Progenitor cell of endocrine pancreas (in vitro differentiated cells): Measurements from ENCODE around the gene EPS15. TPM values are rescaled to one million over a fixed set of nuclear protein-coding genes. Genes with fewer than 3 reads are reported as not detected.
"Not testable (repeated sequence)": the region's sequence is repeated elsewhere in the genome, so short reads cannot be mapped to it uniquely, and the experiment has no call there.

Experiments
- DNase-seq: peaks from one replicate; pipeline ENCODE4 v3.0.0; 2021; ENCODE audit warnings: low spot score; ENCODE audit not compliant: unreplicated experiment
- H3K27ac Mint-ChIP-seq: 2 replicates; pipeline ENCODE4 v1.8.0; 2021; ENCODE audit warnings: mild to moderate bottlenecking, moderate library complexity, mixed read lengths
- H3K27me3 Mint-ChIP-seq: 2 replicates; pipeline ENCODE4 v1.8.0; 2021; ENCODE audit warnings: mixed read lengths
- H3K36me3 Mint-ChIP-seq: 2 replicates; pipeline ENCODE4 v1.8.0; 2022; ENCODE audit warnings: mixed read lengths; ENCODE audit not compliant: insufficient read depth
- H3K4me1 Mint-ChIP-seq: 2 replicates; pipeline ENCODE4 v1.8.0; 2021; ENCODE audit warnings: low read depth, mixed read lengths
- H3K4me3 Mint-ChIP-seq: 2 replicates; pipeline ENCODE4 v1.8.0; 2021; ENCODE audit warnings: low read depth, mild to moderate bottlenecking, moderate library complexity, mixed read lengths
- H3K9me3 Mint-ChIP-seq: 2 replicates; pipeline ENCODE4 v1.8.0; 2021; ENCODE audit warnings: low read depth, mixed read lengths
- CTCF ChIP-seq: fragments of 200-600 bp; sonication (generic); IDR thresholded peaks from one replicate; pipeline ENCODE4 v1.5.0; 2021; ENCODE audit warnings: antibody characterized with exemption, mild to moderate bottlenecking; ENCODE audit not compliant: unreplicated experiment
- total RNA-seq: library from RNA; stranded (reverse); gene quantifications from 2 replicates; pipeline ENCODE4 v1.2.1, GENCODE V29; 2021

Gene EPS15
- total RNA-seq, 1 donor from 2014 or later = 63.8 TPM

- DNase-seq = no peak
- Mint-ChIP-seq H3K36me3 (peaks cover 21% of the 10 kb centered on the region), H3K4me3 (no peak overlapping the region), H3K27ac (no peak overlapping the region), H3K9me3 (peaks cover 3% of the 10 kb centered on the region), H3K4me1 (peaks cover 6% of the 10 kb centered on the region), H3K27me3 (no peaks in the 10 kb centered on the region)
- TF ChIP-seq CTCF = no peak
These were observed 103.1 kb downstream of the EPS15 start for GRCh38 chr1:51415963-51416362.

- H3K4me1 Mint-ChIP-seq = peaks cover 2% of the 10 kb centered on the region
- H3K27me3 Mint-ChIP-seq = no peaks in the 10 kb centered on the region
- DNase-seq = no peak
- peaks cover 17% of the 10 kb centered on the region for H3K36me3 Mint-ChIP-seq
- H3K4me3 Mint-ChIP-seq = no peak overlapping the region
- H3K9me3 Mint-ChIP-seq = peaks cover 3% of the 10 kb centered on the region
- no peak overlapping the region for H3K27ac Mint-ChIP-seq
- no peak for TF ChIP-seq CTCF
These were observed 104.3 kb downstream of the EPS15 start for GRCh38 chr1:51414811-51415210.

GRCh38 chr1:51411820-51412219 is 107.2 kb downstream of the EPS15 start:
- H3K4me3 Mint-ChIP-seq = peak overlapping the region; percentile 14
- not testable (repeated sequence) for DNase-seq, H3K27me3 Mint-ChIP-seq, H3K4me1 Mint-ChIP-seq, H3K27ac Mint-ChIP-seq, H3K9me3 Mint-ChIP-seq
- H3K36me3 Mint-ChIP-seq = peaks cover 21% of the 10 kb centered on the region

- H3K4me3 Mint-ChIP-seq = no peak overlapping the region
- H3K9me3 Mint-ChIP-seq = peaks cover 3% of the 10 kb centered on the region
- H3K27ac Mint-ChIP-seq = no peak overlapping the region
- no peak for DNase-seq
- no peaks in the 10 kb centered on the region for H3K27me3 Mint-ChIP-seq
- peaks cover 2% of the 10 kb centered on the region for H3K4me1 Mint-ChIP-seq
- peaks cover 24% of the 10 kb centered on the region for H3K36me3 Mint-ChIP-seq
- no peak for TF ChIP-seq CTCF
These were observed 108.3 kb downstream of the EPS15 start for GRCh38 chr1:51410568-51411460.

GRCh38 chr1:51409755-51410541 is 109.1 kb downstream of the EPS15 start:
- H3K36me3 Mint-ChIP-seq = peaks cover 28% of the 10 kb centered on the region
- H3K27me3 Mint-ChIP-seq = not testable (repeated sequence)

GRCh38 chr1:51392241-51392640 is 126.8 kb downstream of the EPS15 start:
- H3K4me3 Mint-ChIP-seq = no peak overlapping the region
- peaks cover 26% of the 10 kb centered on the region for H3K36me3 Mint-ChIP-seq
- H3K9me3 Mint-ChIP-seq = peaks cover 9% of the 10 kb centered on the region
- H3K27me3 Mint-ChIP-seq = no peaks in the 10 kb centered on the region
- H3K4me1 Mint-ChIP-seq = no peaks in the 10 kb centered on the region
- TF ChIP-seq CTCF = no peak
- no peak overlapping the region for H3K27ac Mint-ChIP-seq
- DNase-seq = no peak

More at GRCh38 chr1:51409755-51410541, 109.1 kb downstream of the EPS15 start:
- H3K27ac Mint-ChIP-seq, H3K9me3 Mint-ChIP-seq, DNase-seq, H3K4me1 Mint-ChIP-seq, H3K4me3 Mint-ChIP-seq: not testable (repeated sequence)

- Mint-ChIP-seq H3K9me3 (peaks cover 22% of the 10 kb centered on the region), H3K36me3 (peaks cover 40% of the 10 kb centered on the region)
- H3K4me1 Mint-ChIP-seq, H3K27ac Mint-ChIP-seq, H3K4me3 Mint-ChIP-seq, H3K27me3 Mint-ChIP-seq, DNase-seq: not testable (repeated sequence)
These were observed 128.4 kb downstream of the EPS15 start for GRCh38 chr1:51390641-51391040.

- Mint-ChIP-seq H3K9me3 (peaks cover 46% of the 10 kb centered on the region), H3K36me3 (peaks cover 58% of the 10 kb centered on the region)
- H3K27me3 Mint-ChIP-seq, H3K27ac Mint-ChIP-seq, H3K4me1 Mint-ChIP-seq, DNase-seq, H3K4me3 Mint-ChIP-seq: not testable (repeated sequence)
These were observed 131.8 kb downstream of the EPS15 start for GRCh38 chr1:51387288-51387687.

- H3K4me3 Mint-ChIP-seq, DNase-seq, H3K27ac Mint-ChIP-seq, H3K4me1 Mint-ChIP-seq, H3K27me3 Mint-ChIP-seq: not testable (repeated sequence)
- Mint-ChIP-seq H3K36me3 (peaks cover 59% of the 10 kb centered on the region), H3K9me3 (peaks cover 48% of the 10 kb centered on the region)
These were observed 132.8 kb downstream of the EPS15 start for GRCh38 chr1:51386259-51386658.
